GM12865 (cell line): ENCODE measurements around the gene CLEC4M.

Source experiments
- DNase-seq: peaks from one replicate; pipeline ENCODE4 v3.0.0; 2010; ENCODE audit warnings: low read depth
- H3K4me3 ChIP-seq: 2 replicates; pipeline ENCODE4 v1.5.1; 2011; ENCODE audit warnings: mild to moderate bottlenecking, low read depth, low read length, control low read depth
- CTCF ChIP-seq: IDR thresholded peaks from 2 replicates; pipeline ENCODE4 v1.5.1; 2011; ENCODE audit warnings: low read length, control low read depth, low read depth, inconsistent platforms; ENCODE audit not compliant: insufficient read depth; ENCODE audit errors: missing control alignments

The CLEC4M gene

GRCh38 chr19:7781157-7781556, 18.1 kb downstream of the CLEC4M start:
- no peak for TF ChIP-seq CTCF
- no peak for DNase-seq
- H3K4me3 ChIP-seq, result no peak overlapping the region

- no peak for DNase-seq
- no peak for TF ChIP-seq CTCF
Observed at GRCh38 chr19:7783991-7784423, 21.0 kb downstream of the CLEC4M start.

GRCh38 chr19:7784856-7785255, 21.8 kb downstream of the CLEC4M start:
- no peak for TF ChIP-seq CTCF
- H3K4me3 ChIP-seq, result no peak overlapping the region

More at GRCh38 chr19:7783991-7784423, 21.0 kb downstream of the CLEC4M start:
- no peak overlapping the region for H3K4me3 ChIP-seq

GRCh38 chr19:7787141-7787540, 24.1 kb downstream of the CLEC4M start:
- DNase-seq, result no peak
- H3K4me3 ChIP-seq, result no peak overlapping the region

More at GRCh38 chr19:7784856-7785255, 21.8 kb downstream of the CLEC4M start:
- DNase-seq, result no peak

GRCh38 chr19:7787602-7788177, 24.6 kb downstream of the CLEC4M start:
- H3K4me3 ChIP-seq, result no peak overlapping the region
- DNase-seq, result no peak
- no peak for TF ChIP-seq CTCF

More at GRCh38 chr19:7787141-7787540, 24.1 kb downstream of the CLEC4M start:
- TF ChIP-seq CTCF, result no peak

GRCh38 chr19:7788178-7788932, 25.3 kb downstream of the CLEC4M start:
- no peak for DNase-seq
- TF ChIP-seq CTCF, result no peak
- H3K4me3 ChIP-seq, result no peak overlapping the region

GRCh38 chr19:7788933-7789323, 25.9 kb downstream of the CLEC4M start:
- no peak for DNase-seq
- TF ChIP-seq CTCF, result no peak
- no peak overlapping the region for H3K4me3 ChIP-seq
